Stimulated activated CD8-positive, alpha-beta memory T cell treated with anti-CD3 and anti-CD28 coated beads, Interleukin-4, amount 100 ng/mL, for 1 hour (primary cell): Measurements from ENCODE around the gene PPP1R14B.

Source experiments
- DNase-seq, 2 donors: peaks; one replicate each; pipeline ENCODE4 v3.0.0-alpha.2; 2020; ENCODE audit warnings: low read depth in 2 of 2, low spot score in 1 of 2

Gene PPP1R14B

DNA sequence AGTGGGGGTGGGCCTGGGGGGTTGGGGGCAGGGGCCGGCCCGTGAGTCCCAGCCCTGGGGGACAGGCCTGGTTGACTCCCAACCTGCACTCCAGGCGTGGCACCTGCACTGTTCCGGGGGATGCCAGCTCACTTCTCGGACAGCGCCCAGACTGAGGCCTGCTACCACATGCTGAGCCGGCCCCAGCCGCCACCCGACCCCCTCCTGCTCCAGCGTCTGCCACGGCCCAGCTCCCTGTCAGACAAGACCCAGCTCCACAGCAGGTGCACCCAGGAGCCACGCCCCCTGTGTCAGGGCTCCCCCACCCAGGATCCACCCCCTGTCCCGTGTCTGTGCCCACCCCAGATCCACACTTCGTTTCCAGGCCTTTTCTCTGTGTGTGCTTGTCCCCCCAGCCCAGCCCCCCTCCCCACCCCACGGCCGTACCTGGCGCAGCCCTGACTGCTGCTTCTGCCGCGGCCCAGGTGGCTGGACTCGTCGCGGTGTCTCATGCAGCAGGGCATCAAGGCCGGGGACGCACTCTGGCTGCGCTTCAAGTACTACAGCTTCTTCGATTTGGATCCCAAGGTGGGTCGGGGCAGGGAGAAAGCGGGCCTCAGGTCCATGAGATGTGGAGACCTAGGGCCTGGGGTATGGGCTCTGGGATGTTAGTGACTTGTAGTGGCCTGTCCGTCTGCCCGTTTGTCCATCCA is 35.4 kb downstream of the PPP1R14B start:
- DNase-seq: no peak

DNA sequence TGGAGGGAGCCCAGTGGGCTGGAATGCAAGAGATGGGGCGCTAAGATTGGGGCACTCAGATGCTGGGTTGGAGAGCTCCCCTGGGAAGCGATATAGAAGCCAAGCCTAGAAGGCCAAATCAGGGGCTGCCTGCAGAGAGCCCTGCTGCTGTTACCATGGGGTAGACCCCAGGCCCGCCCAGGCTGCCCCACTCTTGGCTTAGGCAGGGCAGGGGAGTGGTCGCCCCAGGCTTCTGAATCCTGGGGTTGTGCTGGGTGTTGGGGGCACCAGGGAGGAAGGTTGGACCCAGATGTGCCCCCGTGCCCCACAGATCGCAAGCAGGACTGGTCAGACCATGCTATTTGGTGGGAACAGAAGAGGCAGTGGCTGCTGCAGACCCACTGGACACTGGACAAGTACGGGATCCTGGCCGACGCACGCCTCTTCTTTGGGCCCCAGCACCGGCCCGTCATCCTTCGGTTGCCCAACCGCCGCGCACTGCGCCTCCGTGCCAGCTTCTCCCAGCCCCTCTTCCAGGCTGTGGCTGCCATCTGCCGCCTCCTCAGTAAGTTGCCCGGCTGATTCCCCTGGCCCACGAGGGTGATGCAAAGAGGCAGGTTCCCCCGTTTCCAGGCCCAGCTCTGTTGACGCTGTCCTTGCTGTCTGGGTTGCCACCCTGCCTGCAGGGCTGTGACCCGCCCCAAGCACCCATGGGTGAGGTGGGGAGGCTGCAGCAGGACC is 36.3 kb downstream of the PPP1R14B start:
- DNase-seq: no peak

DNA sequence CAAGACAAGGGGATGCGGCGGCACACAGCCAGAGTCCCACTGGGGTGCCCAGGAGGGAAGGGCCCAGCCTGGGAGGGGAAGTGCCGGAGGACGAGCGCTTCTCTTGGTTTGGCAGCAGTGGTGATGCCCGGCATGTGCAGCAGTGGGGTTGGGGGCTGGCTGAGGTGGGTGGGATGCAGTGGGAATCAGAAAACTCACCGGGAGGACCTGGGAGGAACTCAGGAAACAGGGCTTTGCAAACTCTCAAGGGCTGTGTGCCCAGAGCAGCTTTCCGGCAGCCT is 37.2 kb downstream of the PPP1R14B start:
- no peak for DNase-seq

DNA sequence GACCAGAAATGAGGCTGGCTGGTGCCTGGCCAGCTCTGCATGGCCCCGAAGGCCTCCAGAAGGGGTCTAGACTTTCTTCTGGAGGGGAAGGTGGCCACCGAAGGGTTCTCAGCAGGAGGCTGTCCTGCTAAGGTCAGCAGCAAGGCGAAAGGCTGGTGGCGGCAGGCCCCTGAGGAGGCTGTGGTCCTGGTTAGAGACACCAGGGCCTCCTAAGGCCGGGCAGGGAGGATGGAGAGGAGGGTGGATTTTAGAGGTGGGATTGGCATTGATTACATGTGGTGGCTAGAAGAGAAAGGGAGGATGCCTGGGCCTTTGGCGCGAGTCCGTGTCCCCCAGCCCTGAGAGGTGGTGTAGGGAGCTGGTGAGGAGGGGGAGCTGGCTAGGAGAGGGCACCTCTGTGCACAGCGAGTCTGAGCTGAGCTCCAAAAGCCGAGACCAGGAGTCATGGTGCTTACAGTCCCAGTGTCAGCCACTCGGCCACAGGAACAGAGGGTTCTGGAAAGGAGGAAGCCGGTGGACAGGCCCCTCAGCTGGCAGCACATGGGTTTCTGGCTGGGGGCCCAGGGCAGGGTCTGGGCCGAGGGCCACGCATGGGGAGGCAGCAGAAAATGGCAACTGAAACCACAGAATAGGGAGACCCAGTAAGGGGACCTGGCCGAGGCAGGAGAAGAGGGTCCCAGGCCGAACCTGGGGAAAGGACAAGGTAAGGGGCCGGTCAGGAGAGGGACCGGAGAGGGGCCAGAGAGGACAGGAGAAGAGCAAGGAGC is 37.8 kb downstream of the PPP1R14B start:
- DNase-seq: no peak

DNA sequence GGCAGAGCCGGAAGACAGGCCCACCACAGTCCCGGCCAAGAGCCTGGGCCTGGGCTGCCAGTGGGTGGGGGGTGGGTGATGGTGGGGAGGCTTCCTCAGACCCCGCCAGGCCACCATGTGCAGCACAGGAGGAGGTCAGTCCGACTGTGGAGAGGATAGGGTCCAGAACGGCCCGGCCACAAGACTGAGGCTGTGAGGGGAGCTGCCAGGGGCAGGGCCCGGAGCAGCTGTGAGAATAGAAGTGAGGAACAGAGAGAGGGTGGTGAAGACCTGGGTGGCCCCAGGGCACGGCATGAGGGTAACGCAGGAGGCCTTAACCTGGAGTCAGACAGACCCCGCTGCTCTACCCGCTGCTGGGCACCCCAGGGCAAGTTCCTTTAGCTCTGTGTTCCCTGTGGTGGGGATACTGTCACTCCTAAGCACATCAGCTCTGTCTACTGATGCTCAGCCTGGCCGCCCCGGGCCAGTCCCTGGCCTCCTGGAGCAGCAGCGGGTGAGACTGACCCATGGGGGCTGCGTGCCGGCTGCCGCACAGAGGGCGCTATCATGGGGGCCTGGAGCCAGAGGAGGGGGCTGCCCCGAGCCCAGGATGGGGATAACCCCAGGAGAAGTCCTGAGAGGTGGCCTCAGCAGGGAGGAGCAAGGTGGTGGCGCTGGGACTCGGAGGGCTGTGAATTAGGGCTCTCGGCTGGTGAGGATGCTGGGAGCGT is 38.5 kb downstream of the PPP1R14B start:
- no peak for DNase-seq

DNA sequence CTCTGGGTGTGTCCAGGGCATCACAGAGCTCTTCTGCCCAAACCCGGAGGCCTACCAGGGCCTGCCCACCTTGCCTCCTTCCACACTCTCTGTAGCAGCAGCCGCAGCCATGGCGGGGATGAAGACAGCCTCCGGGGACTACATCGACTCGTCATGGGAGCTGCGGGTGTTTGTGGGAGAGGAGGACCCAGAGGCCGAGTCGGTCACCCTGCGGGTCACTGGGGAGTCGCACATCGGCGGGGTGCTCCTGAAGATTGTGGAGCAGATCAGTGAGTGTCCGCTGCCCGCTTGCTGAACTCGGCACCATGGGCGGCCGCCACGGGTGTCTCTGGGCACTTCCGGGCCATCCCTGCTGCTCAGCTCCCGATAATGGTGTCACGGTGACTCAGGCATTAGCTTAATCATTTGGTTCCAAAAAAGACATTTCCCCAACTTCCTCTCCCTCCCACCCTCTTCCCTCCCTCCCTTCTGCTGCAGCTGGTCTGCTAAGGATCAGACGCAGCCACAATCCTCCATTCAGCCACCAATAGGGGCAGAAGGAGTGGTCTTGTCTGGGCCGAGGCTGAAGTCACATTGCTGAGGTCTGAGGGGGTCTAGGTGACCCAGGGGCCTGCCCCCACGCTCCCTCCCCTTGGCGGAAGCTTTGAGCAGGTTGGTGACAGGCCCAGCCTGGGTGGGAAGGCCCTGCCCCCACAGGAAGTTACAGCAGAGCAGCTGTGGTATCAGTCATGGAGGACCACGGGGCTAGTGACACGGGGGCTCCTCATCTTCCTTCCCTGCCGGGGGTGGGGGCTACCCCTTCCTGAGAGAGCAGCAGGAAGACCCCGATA is 39.3 kb downstream of the PPP1R14B start:
- peak in 1 of 2 donors; percentile 61 for DNase-seq

DNA sequence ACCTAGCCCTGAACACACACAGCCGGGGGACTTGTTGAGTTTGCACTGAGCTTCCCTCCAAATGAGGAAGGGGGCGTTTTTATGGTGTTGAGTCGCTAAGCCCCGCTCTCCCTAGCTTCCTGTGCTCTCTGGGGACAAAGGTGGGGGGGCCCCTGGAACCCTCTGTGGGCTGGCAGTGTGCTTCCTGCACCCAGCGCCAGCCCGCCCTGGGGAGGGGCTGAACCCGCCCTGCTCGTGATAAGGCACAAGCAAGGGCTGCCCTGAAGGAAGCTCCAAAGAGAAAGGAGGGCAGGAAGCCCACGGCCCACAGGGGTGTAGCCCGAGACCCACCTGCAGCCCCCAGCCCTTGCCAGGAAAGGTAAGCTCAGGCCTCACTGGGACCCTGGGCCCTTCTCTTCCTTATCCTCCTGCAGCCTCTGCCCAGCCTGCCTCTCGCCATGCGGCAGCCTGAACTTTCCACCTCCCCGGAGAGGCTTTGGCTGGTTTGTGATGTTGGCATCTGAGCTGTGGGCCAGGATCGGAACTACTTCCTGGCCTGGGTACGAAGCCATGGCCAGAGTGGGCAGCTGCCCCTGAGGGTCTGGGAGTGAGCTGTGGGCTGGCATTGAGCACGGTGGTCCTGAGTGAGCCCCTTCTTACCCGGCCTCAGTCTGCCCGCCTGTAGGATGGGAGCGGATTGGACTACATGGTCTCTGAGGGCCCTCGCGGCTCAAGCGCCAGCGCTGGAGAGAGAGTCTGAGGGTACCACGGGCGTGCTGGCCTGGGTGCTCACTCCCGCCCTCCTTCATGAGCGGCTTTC is 40.1 kb downstream of the PPP1R14B start, which contains the start of gene FERMT3:
FERMT3 (plus strand) TSS at position 265 of the 799 bp plus-strand sequence. CDS start 644 bp downstream, outside the sequence.
- DNase-seq: no peak

DNA sequence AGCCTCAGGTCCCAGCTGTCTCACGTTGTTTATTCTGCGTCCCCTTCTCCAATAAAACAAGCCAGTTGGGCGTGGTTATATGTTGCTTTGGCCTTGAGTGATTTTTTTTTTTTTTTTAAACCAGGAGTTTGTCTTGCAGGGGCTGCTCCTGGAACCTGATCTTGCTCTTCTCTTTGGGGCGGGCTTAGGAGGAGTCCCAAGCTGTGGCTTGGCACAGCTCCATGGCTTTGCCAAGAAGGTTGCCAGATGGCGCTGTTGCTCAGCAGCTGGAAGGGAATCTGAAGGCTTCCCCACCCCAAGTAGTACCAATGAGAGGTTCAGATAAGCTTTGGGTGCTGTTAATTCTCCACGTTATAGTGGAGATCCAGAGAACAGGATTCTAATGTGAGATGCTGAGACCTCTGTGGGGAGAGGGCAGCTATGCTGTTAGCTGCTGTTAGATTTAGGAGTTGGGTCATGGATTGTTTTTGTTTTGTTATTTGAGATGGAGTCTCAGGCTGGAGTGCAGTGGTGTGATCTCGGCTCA is 42.2 kb downstream of the PPP1R14B start:
- peak in 1 of 2 donors; percentile 70 for DNase-seq

DNA sequence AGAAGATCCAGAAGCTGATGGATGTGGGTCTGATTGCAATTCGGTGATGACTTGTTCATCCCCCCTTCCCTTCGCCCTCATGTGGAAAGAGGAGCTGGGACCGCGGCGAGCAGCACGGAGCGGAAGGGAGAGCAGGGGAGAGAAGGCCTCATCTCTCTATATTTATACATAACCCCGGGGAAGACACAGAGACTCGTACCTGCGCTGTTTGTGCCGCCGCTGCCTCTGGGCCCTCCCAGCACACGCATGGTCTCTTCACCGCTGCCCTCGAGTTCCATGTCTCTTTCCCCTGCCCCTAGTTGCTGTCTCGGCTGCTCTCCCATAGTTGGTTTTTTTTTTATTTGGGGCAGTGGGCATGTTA is 42.7 kb downstream of the PPP1R14B start:
- no peak for DNase-seq

DNA sequence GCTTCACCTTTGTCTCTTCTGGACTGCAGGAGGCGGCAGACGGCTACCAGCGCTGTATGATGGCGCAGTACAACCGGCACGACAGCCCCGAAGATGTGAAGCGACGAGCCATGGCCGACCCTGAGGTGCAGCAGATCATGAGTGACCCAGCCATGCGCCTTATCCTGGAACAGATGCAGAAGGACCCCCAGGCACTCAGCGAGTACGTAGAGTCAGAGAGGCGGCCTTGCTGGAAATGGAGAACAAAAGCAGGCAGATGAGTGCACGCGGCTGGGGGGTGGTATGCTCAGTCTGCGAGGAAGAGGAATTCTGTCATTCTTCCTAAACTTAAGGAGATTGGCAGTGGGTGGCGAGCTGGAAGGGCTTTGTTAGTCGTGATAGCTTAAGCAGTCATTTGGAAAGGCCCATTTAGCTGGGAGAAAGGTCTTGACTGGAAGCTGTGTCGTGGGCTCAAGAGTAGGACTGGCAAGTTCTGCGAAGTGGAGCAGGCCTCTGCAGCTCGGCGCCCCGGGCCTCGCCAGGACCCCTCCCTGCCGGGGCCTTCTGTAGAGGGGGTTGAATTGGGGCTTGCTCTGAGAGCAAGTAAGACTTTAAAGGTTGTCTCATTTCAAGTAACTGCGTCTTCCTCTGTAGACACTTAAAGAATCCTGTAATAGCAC is 43.2 kb downstream of the PPP1R14B start:
- no peak for DNase-seq

DNA sequence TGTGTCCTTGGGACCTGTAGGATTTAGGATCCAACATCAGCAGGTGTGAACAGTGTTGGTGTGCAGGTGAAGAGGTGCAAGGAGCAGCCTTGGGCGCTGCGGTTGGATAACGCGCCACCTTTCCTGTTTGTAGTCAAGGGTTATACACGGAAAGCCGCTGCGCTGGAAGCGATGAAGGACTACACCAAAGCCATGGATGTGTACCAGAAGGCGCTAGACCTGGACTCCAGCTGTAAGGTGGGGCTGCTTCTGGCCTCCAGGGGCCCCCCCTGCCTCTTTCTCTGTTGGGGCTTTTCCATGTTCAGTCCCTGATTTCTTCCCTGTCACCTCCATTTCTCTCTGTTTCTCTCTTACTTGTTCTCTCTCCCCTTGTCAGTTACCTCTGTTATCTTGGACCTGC is 43.8 kb downstream of the PPP1R14B start:
- no peak for DNase-seq

DNA sequence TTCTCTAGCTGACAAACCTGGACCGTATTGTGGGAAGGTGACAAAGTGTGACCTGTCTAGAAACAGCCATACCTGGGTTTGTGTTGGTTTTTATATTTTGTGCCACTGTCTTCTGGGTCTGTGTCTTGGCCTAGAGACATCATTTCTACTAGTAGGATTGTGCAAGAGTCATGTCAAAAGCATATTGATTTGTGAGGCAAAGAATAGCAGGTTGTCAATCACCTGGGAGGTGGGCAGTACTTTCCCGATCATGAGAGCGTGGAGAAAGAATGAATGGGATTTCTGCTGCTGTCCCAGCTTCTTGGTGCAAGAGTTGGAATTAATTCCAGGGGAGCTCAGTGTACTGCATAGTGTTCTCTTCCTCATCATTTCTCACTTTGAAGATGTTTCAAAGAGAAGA is 45.2 kb downstream of the PPP1R14B start:
- DNase-seq: no peak

DNA sequence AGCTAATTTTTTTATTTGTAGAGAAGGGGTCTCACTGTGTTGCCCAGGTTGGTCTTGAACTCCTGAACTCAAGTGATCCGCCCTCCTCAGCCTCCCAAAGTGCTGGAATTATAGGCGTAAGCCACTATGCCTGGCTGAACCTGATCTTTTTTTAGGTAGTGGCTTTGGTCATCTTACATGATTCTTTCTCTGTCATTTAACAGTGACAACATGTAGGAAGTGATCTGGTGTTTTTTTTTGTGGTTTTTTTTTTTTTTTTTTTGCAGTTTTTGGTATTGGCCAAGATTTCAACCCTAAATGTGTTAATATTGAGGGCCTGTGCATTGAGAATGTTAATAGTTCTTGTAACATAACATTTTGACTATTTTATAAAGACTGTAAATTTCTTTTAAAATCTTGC is 48.2 kb downstream of the PPP1R14B start:
- DNase-seq: no peak

DNA sequence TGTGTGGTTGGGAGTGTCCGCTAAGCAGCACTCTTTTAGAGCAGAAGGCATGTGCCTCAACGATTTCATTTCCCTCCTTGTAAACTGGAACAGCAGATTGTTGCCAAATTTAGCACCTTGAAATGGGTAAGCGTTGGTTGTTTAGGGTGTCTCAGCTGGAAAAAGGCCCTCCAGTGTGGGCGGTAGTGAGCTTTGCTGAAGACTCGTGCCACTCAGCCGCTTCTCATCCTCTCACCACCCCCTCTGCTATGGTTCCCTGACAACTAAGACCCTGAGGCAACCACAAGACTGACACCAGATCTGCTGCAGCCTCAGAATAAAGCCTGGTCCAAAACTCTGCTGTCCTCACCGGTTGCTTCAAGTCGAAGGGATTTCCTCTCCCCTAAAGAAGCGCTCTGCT is 50.1 kb downstream of the PPP1R14B start:
- no peak for DNase-seq
